Amniotic stem cell (primary cell): Measurements from ENCODE around the gene PPP2R5C.
A peak's percentile ranks its signal among the peaks of the same experiment; 100 is the strongest.
"Not testable (repeated sequence)": the region's sequence is repeated elsewhere in the genome, so short reads cannot be mapped to it uniquely, and the experiment has no call there.

Experiments
- DNase-seq: peaks from one replicate; lab custom pipeline; 2025; lab: John Stamatoyannopoulos, UW

Gene PPP2R5C

GRCh38 chr14:101966742-101967141 lies 205.2 kb downstream of the PPP2R5C start:
- DNase-seq: no peak

DNA sequence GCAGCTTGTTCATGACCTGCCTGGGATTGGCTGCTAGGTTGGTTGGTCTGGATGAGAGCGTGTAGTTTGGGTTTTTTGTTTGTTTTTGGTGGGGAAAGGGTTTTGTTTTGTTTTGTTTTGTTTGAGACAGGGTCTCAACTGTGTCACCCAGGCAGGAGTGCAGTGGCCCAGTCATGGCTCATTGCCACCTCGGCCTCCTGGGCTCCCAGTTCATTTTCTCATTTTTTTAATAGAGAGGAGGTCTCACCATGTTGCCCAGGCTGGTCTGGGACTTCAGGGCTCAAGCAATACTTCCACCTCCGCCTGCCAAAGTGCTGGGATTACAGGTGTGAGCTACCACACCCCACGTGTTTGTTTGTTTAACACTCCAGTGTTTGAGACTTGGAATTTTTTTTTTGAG lies 206.7 kb downstream of the PPP2R5C start:
- no peak for DNase-seq

DNA sequence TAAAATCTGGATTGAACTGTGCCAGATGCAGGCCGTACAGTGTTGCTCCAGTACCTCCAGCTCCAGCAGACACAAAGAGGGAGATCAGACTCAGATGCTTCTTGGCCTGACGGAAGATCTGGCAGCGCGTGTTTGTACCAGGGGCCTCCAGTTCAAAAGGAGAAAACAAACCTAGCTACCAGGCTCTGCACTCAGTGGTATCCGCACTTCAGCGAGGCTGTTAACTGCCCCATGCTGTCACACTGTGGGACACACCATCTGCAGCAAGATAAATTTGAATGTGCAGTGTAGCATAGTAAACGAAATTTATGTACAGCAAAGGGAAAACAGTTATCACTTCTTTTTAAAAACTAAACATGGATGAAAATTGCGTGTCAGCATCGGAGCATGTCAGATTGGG lies 208.0 kb downstream of the PPP2R5C start:
- no peak for DNase-seq

- no peak for DNase-seq
Observed at GRCh38 chr14:101970830-101971400, 209.4 kb downstream of the PPP2R5C start.

- DNase-seq: not testable (repeated sequence)
Observed at GRCh38 chr14:101971458-101971857, 209.9 kb downstream of the PPP2R5C start.

DNA sequence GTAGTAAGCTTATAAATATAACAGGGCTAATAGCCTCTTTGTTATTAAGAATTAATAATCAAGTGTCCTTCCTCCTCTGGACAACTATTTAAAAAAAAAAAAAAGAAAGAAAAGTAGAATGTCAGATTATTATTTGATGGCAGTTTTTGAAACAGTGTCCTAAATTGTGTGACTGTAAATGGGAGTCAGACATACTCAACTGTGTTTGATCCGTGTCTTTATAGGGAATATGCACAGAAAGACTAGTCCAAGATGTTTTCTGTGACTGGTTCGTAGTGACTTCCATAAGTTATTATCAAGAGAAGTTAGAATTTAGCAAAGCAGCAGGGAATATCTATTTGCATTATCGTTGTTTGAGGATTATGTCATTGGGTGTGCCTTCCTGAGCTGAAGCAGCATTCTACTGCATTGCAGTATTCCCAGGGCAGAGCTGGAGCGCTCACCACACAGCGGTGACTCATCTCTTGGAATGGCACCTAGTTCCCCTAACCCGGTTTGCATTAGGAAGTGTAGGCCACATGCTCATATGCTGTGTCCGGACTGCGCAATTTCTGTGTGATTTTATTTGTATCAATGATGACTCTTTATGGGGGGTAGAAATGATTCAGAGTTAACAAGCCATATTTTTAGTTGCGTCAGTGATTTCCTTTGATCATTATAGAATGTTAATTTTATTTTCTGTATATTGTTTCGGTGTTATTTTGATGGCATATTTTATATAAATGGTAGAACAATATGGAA lies 210.8 kb downstream of the PPP2R5C start:
- peak; percentile 98 for DNase-seq

DNA sequence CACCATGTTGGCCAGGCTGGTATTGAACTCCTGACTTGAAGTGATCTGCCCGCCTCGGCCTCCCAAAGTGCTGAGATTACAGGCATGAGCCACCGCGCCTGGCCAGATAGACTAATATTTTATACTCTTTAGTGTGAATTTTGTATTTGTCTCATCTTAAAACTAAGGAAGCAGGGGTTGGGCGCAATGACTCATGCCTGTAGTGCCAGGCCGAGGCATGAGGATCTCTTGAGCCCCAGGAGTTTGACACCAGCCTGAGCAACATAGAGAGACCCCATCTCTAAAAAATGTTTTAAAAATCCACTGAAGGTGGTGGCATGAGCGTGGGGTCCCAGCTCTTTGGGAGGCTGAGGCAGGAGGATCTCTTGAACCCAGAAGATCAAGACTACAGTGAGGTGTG lies 211.8 kb downstream of the PPP2R5C start:
- DNase-seq: no peak

DNA sequence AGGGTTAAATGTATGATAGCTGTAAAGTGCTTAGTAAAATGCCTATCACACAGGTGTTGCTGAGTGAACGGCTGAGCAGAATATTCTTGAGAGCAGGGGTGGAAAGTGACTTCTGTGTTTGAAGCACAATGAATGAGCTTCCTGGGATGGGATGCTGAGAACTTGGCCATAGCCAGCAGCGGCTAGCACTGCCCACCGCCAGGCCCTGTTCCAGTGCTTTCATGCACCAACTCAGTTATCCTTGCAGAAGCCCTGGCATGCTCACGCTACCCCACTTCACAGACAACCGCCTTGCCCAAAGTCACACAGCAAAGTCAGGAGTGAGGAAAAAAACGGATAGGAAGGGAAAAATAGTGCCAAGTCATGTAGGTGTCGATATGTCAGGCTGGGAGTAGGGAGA lies 213.7 kb downstream of the PPP2R5C start:
- no peak for DNase-seq
